HCT116 (cell line): ENCODE results near the gene PPP4R2. TPM values are rescaled to one million over a fixed set of nuclear protein-coding genes. Genes with fewer than 3 reads are reported as not detected.

Experiments used
- ATAC-seq: fragments of 200-7000 bp; cut with Tn5 transposase; 2 replicates; pipeline ENCODE4 v1.9.1; 2020; ENCODE audit warnings: mild to moderate bottlenecking, moderate library complexity
- BruUV-seq: library from RNA; stranded (reverse); fragments of 400-500 nt; replicated peaks from 2 replicates; lab custom pipeline; 2021; lab: Mats Ljungman, UMichigan
- CTCF ChIA-PET: fragments of 300-600 bp; sonication (Branson Sonifier 250); formaldehyde crosslinking; loops from one replicate; lab custom pipeline; 2021; ENCODE audit warnings: antibody characterized with exemption; lab: Charles Lee
- POLR2A ChIA-PET: fragments of 300-600, 350-600 bp; sonication (Branson Sonifier 250); formaldehyde crosslinking; loops from one replicate; lab custom pipeline; 2021; ENCODE audit warnings: antibody characterized with exemption; lab: Charles Lee
- RAD21 ChIA-PET, 2 experiments: fragments of 300-600 bp; sonication (Branson Sonifier 250); formaldehyde crosslinking; loops; one replicate each; lab custom pipeline; 2023; ENCODE audit warnings: low total read pairs in 2 of 2; ENCODE audit not compliant: uncharacterized antibody in 2 of 2, unreplicated experiment in 2 of 2, low non-redundant PET in 1 of 2; lab: Charles Lee
- DNase-seq: peaks from one replicate; pipeline ENCODE4 v3.0.0-alpha.2; 2010; ENCODE audit warnings: low read depth, low spot score
- H2AFZ ChIP-seq: fragments of 200-600 bp; shearing (Covaris generic), sonication (generic); 2 replicates; pipeline ENCODE4 v1.6.1; 2017; ENCODE audit warnings: low read depth, mixed run types, mixed read lengths, antibody characterized with exemption, low read length; ENCODE audit not compliant: poor library complexity, severe bottlenecking
- H3K27ac ChIP-seq: 2 replicates; pipeline ENCODE4 v1.5.1; 2012; ENCODE audit warnings: low read depth, low read length
- H3K27me3 ChIP-seq: fragments of 200-600 bp; sonication (generic); 2 replicates; pipeline ENCODE4 v1.6.1; 2016; ENCODE audit warnings: mixed run types, low read length, mixed read lengths; ENCODE audit not compliant: insufficient read depth
- H3K36me3 ChIP-seq, 2 experiments: fragments of 200-500 bp in 1 of 2; fragments of 200-600 bp in 1 of 2; sonication (Bioruptor generic) in 1 of 2; sonication (generic) in 1 of 2; 2 replicates each; pipeline versions ENCODE4 v1.5.1 to v1.6.1; 2014 to 2016; ENCODE audit warnings: low read length in 2 of 2, inconsistent platforms in 1 of 2, mixed read lengths in 1 of 2, mixed run types in 1 of 2; ENCODE audit not compliant: insufficient read depth in 2 of 2, control insufficient read depth in 1 of 2
- H3K4me1 ChIP-seq, 2 experiments: fragments of 200-600 bp in 1 of 2; sonication (generic) in 1 of 2; 2 replicates each; pipeline versions ENCODE4 v1.5.1 to v1.6.1; 2012 to 2017; ENCODE audit warnings: low read length in 2 of 2, inconsistent platforms in 1 of 2, mild to moderate bottlenecking in 1 of 2, mixed read lengths in 1 of 2, mixed run types in 1 of 2, moderate library complexity in 1 of 2; ENCODE audit not compliant: insufficient read depth in 2 of 2, control insufficient read depth in 1 of 2
- H3K4me2 ChIP-seq: fragments of 200-600 bp; sonication (generic); 2 replicates; pipeline ENCODE4 v1.6.1; 2017; ENCODE audit warnings: mixed run types, low read length, mixed read lengths
- H3K4me3 ChIP-seq, 2 experiments: fragments of 200-600 bp in 1 of 2; sonication (generic) in 1 of 2; replicated peaks in 1 of 2; 2 replicates each; pipeline ENCODE4 v1.5.1; 2011 to 2016; ENCODE audit warnings: low read length in 2 of 2, control low read depth in 1 of 2, low read depth in 1 of 2, mild to moderate bottlenecking in 1 of 2, mixed read lengths in 1 of 2, mixed run types in 1 of 2
- H3K79me2 ChIP-seq: fragments of 200-600 bp; sonication (generic); 2 replicates; pipeline ENCODE4 v1.6.1; 2017; ENCODE audit warnings: mild to moderate bottlenecking, mixed run types, low read length, moderate library complexity, mixed read lengths; ENCODE audit not compliant: insufficient read depth
- H3K9ac ChIP-seq: fragments of 200-600 bp; sonication (generic); 2 replicates; pipeline ENCODE4 v1.6.1; 2016; ENCODE audit warnings: low read length, mixed read lengths
- H3K9me2 ChIP-seq: fragments of 200-600 bp; sonication (generic), shearing (Covaris generic); 2 replicates; pipeline ENCODE4 v1.6.1; 2017; ENCODE audit warnings: mixed run types, mild to moderate bottlenecking, moderate library complexity; ENCODE audit not compliant: insufficient read depth
- H3K9me3 ChIP-seq, 2 experiments: fragments of 200-500 bp in 1 of 2; fragments of 200-600 bp in 1 of 2; sonication (Bioruptor generic) in 1 of 2; sonication (generic) in 1 of 2; 2 replicates each; pipeline ENCODE4 v1.6.1; 2014 to 2017; ENCODE audit warnings: low read length in 2 of 2, mixed read lengths in 2 of 2, inconsistent platforms in 1 of 2, low read depth in 1 of 2, mild to moderate bottlenecking in 1 of 2, mixed run types in 1 of 2, moderate library complexity in 1 of 2; ENCODE audit not compliant: control insufficient read depth in 1 of 2, insufficient read depth in 1 of 2
- H4K20me1 ChIP-seq: fragments of 200-600 bp; sonication (generic), shearing (Covaris generic); 2 replicates; pipeline ENCODE4 v1.6.1; 2017; ENCODE audit warnings: mixed run types, mild to moderate bottlenecking, moderate library complexity; ENCODE audit not compliant: insufficient read depth
- ATF3 ChIP-seq: IDR thresholded peaks from 2 replicates; pipeline ENCODE4 v1.6.1; 2012
- CBX3 ChIP-seq: IDR thresholded peaks from 2 replicates; pipeline ENCODE4 v1.6.1; 2012; ENCODE audit warnings: low read depth
- CTCF ChIP-seq, 3 experiments: fragments of 200-600 bp in 1 of 3; sonication (generic) in 1 of 3; IDR thresholded peaks in 2 of 3; conservative IDR thresholded peaks in 1 of 3; 2 replicates each; pipeline ENCODE4 v1.5.1; 2012 to 2017; ENCODE audit warnings: low read depth in 2 of 3, low read length in 2 of 3, antibody characterized with exemption in 1 of 3, borderline replicate concordance in 1 of 3, control low read depth in 1 of 3, mild to moderate bottlenecking in 1 of 3, mixed read lengths in 1 of 3, mixed run types in 1 of 3, moderate library complexity in 1 of 3; ENCODE audit not compliant: insufficient read depth in 1 of 3
- EGR1 ChIP-seq: IDR thresholded peaks from 2 replicates; pipeline ENCODE4 v1.6.1; 2012; ENCODE audit warnings: low read depth
- EZH2 ChIP-seq: fragments of 200-600 bp; sonication (generic); IDR thresholded peaks from 2 replicates; pipeline ENCODE4 v1.6.1; 2017; ENCODE audit warnings: antibody characterized with exemption, mixed run types
- EZH2phosphoT487 ChIP-seq: fragments of 200-600 bp; IDR thresholded peaks from 2 replicates; pipeline ENCODE4 v1.6.1; 2018; ENCODE audit warnings: antibody characterized with exemption, borderline replicate concordance
- FOSL1 ChIP-seq: IDR thresholded peaks from 2 replicates; pipeline ENCODE4 v1.6.1; 2012; ENCODE audit warnings: low read depth
- JUND ChIP-seq: IDR thresholded peaks from 2 replicates; pipeline ENCODE4 v1.6.1; 2012
- MAX ChIP-seq: IDR thresholded peaks from 2 replicates; pipeline ENCODE4 v1.6.1; 2012
- POLR2AphosphoS5 ChIP-seq: IDR thresholded peaks from 2 replicates; pipeline ENCODE4 v1.6.1; 2011; ENCODE audit warnings: mild to moderate bottlenecking, low read depth, low read length, moderate library complexity
- SIN3A ChIP-seq: IDR thresholded peaks from 2 replicates; pipeline ENCODE4 v1.6.1; 2012; ENCODE audit warnings: low read depth
- SP1 ChIP-seq: IDR thresholded peaks from 2 replicates; pipeline ENCODE4 v1.6.1; 2012; ENCODE audit warnings: low read depth
- SRF ChIP-seq: IDR thresholded peaks from 2 replicates; pipeline ENCODE4 v1.6.1; 2012; ENCODE audit warnings: low read depth
- TCF7L2 ChIP-seq: IDR thresholded peaks from 2 replicates; pipeline ENCODE4 v1.7.0; 2011; ENCODE audit warnings: borderline replicate concordance, inconsistent platforms; ENCODE audit not compliant: insufficient read depth, insufficient read length; ENCODE audit errors: extremely low read depth
- YY1 ChIP-seq: IDR thresholded peaks from 2 replicates; pipeline ENCODE4 v1.6.1; 2011; ENCODE audit warnings: low read length, low read depth, moderate library complexity, mild to moderate bottlenecking; ENCODE audit not compliant: insufficient replicate concordance; ENCODE audit errors: extremely low read depth
- ZBTB33 ChIP-seq: IDR thresholded peaks from 2 replicates; pipeline ENCODE4 v1.6.1; 2011; ENCODE audit warnings: mild to moderate bottlenecking, low read length, moderate library complexity; ENCODE audit not compliant: insufficient replicate concordance; ENCODE audit errors: extremely low read depth
- ZFX ChIP-seq: fragments of 450-650 bp; IDR thresholded peaks from 2 replicates; pipeline ENCODE4 v1.6.1; 2017
- ZNF274 ChIP-seq: fragments of 200-500 bp; sonication (Bioruptor generic); IDR thresholded peaks from 2 replicates; pipeline ENCODE4 v1.6.1; 2014; ENCODE audit warnings: mild to moderate bottlenecking, low read depth, low read length, inconsistent platforms
- intact Hi-C: fragments of 100-400 bp; cut with micrococcal nuclease; formaldehyde crosslinking; loops from 2 replicates; pipeline ENCODE4 v1.10.0; 2022
- total RNA-seq: library from RNA; stranded (reverse); gene quantifications from one replicate; pipeline ENCODE4 v1.2.1, GENCODE V29; 2021; ENCODE audit not compliant: unreplicated experiment

Gene PPP4R2
- total RNA-seq, 1 experiment from 2014 or later: 72.5 TPM

GRCh38 chr3:73070675-73071575, 74.3 kb downstream of the PPP4R2 start:
- Histone ChIP-seq H3K9ac (no peak overlapping the region), H3K9me3 (no peaks in the 10 kb centered on the region), H3K9me2 (no peaks in the 10 kb centered on the region), H3K4me1 (no peaks in the 10 kb centered on the region), H4K20me1 (no peaks in the 10 kb centered on the region), H3K27me3 (no peaks in the 10 kb centered on the region), H3K4me3 (no peak overlapping the region), H3K79me2 (no peaks in the 10 kb centered on the region), H3K4me2 (no peak overlapping the region), H2AFZ (no peak overlapping the region), H3K27ac (no peak overlapping the region), H3K36me3 (peaks cover 0 to 6% of the 10 kb centered on the region in 2 experiments; a peak in 2 of 4 replicates)
- ChIA-PET RAD21 (no interaction called here), CTCF (no interaction called here), POLR2A (no interaction called here)
- intact Hi-C loops: no loop called here
- BruUV-seq: no TSS peak
- no peak for ATAC-seq
- DNase-seq: no peak
- no peak for TF ChIP-seq YY1
- TF ChIP-seq EZH2phosphoT487: no peak
- TF ChIP-seq SRF: no peak
- no peak for TF ChIP-seq SIN3A
- TF ChIP-seq JUND: no peak
- no peak for TF ChIP-seq TCF7L2
- TF ChIP-seq FOSL1: no peak
- TF ChIP-seq POLR2AphosphoS5: no peak; the same call in 1 of the 2 replicates
- TF ChIP-seq ATF3: no peak
- no peak for TF ChIP-seq SP1
- no peak for TF ChIP-seq MAX
- TF ChIP-seq ZBTB33: no peak
- no peak for TF ChIP-seq EGR1
- TF ChIP-seq ZFX: no peak
- TF ChIP-seq EZH2: no peak
- no peak for TF ChIP-seq CTCF (IDR thresholded peaks at IDR 0.05 in 2 of 3, conservative IDR thresholded peaks at IDR 0.05 in 1 of 3; ENCODE audit: borderline replicate concordance in 1 of 3, insufficient read depth in 1 of 3, low read depth in 2 of 3, low read length in 2 of 3)
- TF ChIP-seq CBX3: no peak
- TF ChIP-seq ZNF274: no peak
